ENCODE data around the gene LYRM4. TPM values are rescaled to one million over a fixed set of nuclear protein-coding genes. Genes with fewer than 3 reads are reported as not detected.

Gene LYRM4
- total RNA-seq, 1 experiment from 2014 or later = 39.1 TPM

DNA sequence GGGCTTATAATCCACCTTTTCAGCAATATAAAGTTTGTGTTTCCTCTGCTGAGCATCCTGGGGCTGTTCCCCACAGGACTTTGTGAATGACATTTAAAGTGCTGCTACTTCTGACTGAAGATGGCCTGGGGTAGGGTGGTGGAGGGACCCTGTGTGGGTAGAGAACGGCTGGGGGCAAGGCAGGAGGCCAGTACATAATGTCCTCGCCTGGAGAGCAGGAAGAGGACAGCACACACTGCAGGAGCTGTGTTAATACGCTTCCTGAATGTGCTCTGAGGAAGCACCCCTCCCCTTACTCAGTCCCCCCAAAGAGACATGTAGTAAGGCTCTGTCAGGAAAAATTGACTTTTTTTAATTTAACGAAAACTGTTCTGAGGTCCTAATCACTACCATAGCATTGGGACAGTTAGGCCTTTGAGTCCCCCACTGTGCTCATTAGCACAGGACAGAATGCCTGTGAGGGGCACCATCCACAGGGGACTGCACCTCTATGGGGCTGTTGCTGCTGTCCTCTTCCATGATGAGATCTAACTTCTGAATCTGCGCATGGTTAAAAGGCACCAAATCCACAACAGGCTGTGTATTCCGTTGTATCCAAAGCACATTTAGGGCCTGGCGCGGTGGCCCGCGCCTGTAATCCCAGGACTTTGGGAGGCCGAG, 68.5 kb downstream of the LYRM4 start:
- DNase-seq (ENCODE audit: low read depth) = no peak
- in situ Hi-C loops (cut with HindIII; ENCODE audit: low pct_unique_long_range_greater_than_20kb, low sequenced_read_pairs) = no loop called here

DNA sequence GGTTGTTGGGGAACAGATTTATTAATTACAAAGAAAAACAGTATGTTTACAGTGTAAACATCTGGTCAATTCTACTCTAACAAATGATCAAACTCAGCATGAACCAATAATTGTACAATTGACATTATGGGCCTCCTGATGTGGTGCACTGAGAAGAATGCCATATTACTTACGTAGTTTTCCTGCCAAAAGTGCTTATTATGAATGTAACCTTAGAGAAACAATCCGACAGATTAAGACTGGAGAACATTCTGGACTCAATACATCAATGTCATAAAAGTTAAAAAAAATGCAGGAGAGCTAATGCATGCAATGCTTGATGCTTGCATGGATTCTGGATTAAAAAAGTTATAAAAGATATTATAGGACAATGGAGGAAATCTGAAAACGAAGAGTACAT, 69.0 kb downstream of the LYRM4 start:
- DNase-seq (ENCODE audit: low read depth) = no peak
- in situ Hi-C loops (cut with HindIII; ENCODE audit: low pct_unique_long_range_greater_than_20kb, low sequenced_read_pairs) = no loop called here

DNA sequence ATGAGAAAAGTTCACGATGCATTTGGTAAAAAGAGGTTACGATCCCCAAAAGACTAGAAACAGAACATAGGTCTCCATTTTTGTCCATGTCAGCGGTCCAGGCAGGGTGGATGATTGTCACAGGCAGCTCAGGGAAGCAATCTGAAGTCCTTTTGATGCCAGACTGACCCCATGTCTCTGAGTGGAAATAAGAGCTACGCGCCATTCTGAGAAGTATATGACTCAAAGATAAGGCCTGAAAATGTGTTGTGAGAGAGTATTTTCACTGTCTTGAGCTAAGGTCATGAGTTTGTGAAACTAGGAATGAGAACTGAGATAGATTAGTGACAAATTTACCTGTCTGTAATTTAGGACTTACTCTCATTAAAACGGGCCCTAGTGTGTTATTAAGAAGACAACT, 69.5 kb downstream of the LYRM4 start:
- in situ Hi-C loops (cut with HindIII; ENCODE audit: low pct_unique_long_range_greater_than_20kb, low sequenced_read_pairs) = no loop called here
- DNase-seq (ENCODE audit: low read depth) = no peak

DNA sequence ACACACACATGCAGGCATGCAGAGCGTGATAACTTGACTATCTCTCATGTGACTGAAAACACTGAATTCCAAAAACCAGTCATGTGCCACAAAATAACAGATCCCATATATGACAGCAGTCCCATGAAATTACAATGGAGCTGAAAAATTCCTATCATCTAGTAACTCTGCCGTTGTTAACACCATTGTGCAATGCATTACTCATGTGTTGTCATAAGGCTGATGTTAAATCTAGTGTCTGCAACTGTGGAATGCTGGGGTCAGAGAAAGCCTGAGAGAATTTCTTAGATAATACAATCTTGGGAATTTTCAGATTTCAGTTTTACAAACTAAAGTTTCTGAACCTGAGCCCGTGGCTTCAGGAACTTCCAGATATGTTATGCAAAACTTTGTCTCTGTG, 70.2 kb downstream of the LYRM4 start:
- in situ Hi-C loops (cut with HindIII; ENCODE audit: low pct_unique_long_range_greater_than_20kb, low sequenced_read_pairs) = no loop called here
- peak; percentile 71 for DNase-seq (ENCODE audit: low read depth)

DNA sequence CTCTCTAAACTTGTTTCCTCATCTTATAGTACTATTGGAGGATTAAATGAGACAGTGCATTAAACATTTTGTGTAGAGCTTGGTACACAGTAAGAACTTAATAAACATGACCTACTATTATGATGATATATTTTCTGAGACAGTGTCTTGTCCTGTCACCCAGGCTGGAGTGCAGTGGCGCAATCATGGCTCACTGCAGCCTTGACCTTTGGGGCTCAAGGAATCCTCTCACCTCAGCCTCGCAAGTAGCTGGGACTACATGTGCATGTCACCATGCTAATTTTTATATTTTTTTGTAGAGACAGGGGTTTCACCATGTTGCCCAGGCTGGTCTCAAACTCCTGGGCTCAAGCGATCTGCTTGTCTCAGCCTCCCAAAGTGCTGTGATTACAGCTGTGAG, 72.1 kb downstream of the LYRM4 start:
- in situ Hi-C loops (cut with HindIII; ENCODE audit: low pct_unique_long_range_greater_than_20kb, low sequenced_read_pairs) = no loop called here
- DNase-seq (ENCODE audit: low read depth) = no peak

DNA sequence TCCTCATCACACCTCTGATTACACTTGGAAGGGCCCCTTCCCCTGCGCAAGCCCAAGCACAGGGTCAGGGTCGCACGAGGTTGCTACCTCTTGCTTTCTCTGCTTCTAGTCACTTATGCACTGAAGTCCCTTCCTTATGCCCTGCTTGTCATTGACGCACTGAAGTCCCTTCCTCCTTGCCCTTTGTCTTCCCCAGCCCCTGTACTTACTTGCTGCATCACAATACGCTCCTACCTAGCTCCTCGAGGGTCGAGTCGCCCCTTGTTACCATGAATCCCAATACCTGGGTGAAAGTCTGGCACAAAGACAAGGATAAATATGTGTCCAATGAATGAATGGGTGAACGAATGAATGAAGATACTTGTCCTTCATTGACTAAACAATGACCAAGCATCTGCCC, 75.9 kb downstream of the LYRM4 start:
- no peak for DNase-seq (ENCODE audit: low read depth)
- in situ Hi-C loops (cut with HindIII; ENCODE audit: low pct_unique_long_range_greater_than_20kb, low sequenced_read_pairs) = no loop called here

DNA sequence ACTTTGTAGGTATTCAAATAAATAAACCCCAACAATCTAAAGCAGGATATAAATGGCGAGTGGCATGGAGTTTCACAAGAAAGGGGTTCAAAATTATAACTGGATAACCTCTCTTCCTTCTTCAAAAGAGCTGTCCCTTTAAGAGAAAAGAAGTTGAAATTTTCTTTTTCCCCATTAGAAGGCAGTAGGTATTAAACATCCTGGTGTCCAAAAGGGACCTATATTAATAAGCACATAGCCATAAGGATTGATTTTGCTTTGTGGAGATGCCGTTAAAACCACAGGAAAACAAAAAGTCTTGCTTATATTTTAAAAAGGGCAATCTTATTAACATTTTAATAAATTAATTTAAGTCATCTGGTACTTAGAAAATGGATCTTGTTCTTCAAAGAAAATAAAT, 76.5 kb downstream of the LYRM4 start:
- in situ Hi-C loops (cut with HindIII; ENCODE audit: low pct_unique_long_range_greater_than_20kb, low sequenced_read_pairs) = no loop called here
- DNase-seq (ENCODE audit: low read depth) = no peak

DNA sequence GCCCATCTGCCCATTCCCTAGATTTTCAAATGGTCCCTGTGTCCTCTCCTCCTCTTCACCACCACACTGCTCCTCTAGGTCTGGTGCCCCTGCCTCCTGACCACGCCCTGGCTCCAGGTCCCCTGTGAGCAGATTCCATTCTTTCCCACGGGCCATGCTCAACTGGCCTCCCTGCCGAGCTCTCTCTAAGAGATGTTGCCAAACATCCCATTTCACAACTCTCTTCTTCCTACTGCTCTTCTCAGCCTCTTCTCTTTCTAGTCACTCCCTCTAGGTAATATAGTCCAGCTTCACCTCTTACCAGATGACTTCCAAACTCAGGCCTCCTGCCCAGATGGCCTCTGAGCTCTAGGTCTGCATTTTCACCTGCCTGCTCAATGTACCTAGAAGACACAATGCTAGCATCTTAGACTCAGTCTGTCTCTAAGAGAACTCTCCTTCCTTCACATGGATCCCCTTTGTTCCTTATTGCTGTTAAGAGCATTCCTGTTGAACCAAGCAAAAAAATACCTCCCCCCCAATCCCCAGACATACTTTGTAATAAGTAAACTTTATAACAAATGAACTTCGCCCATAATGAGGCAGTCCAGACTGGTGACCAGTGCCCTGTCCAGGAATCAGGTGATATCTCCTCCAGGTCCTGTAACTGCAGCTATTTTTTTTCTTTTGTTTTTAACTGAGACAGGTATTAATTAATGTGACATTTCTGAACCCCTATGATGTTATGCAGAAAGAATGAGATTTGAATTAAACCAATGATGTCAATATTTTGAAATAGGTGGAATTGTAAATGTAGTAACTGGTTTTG, 79.0 kb downstream of the LYRM4 start:
- DNase-seq (ENCODE audit: low read depth) = no peak
- in situ Hi-C loops (cut with HindIII; ENCODE audit: low pct_unique_long_range_greater_than_20kb, low sequenced_read_pairs) = no loop called here

DNA sequence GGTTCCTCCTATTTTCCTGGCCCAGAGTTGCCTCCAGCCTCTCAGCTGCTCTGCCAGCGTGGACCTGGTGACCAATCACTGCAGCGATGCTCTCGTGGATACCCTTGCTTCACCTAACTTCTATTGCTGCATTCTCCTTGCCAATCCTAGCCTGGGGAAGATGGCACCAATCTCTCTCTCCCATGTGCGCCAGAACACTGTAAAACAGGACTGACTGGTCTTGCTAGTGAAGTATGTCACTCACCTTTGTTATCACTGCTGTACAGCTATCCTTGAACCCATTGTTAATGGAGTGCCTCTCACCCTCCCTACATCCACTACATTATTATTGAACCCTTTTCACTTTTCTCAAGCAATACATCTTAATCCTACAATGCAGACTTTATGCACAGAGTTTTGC, 80.1 kb downstream of the LYRM4 start:
- DNase-seq (ENCODE audit: low read depth) = no peak
- in situ Hi-C loops (cut with HindIII; ENCODE audit: low pct_unique_long_range_greater_than_20kb, low sequenced_read_pairs) = no loop called here

DNA sequence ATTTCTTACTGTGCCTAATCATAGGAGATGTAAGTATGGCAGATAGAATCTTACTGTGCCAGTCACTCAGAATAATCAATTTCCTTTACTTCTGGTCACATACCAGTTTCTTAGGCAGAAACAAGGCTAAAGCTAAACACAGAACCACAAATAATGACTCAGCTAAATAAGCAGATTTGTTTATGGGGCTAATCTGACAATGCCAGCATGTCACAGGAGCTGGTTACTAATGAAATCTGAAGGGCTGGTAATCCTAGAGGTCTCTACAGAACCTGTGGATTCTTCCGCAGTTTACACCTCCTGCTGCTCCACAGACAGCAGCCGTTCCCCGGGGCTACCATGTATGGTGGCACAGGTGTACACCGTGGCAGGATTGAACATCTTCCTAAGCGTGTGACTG, 80.8 kb downstream of the LYRM4 start:
- DNase-seq (ENCODE audit: low read depth) = peak; percentile 23
- in situ Hi-C loops (cut with HindIII; ENCODE audit: low pct_unique_long_range_greater_than_20kb, low sequenced_read_pairs) = no loop called here

DNA sequence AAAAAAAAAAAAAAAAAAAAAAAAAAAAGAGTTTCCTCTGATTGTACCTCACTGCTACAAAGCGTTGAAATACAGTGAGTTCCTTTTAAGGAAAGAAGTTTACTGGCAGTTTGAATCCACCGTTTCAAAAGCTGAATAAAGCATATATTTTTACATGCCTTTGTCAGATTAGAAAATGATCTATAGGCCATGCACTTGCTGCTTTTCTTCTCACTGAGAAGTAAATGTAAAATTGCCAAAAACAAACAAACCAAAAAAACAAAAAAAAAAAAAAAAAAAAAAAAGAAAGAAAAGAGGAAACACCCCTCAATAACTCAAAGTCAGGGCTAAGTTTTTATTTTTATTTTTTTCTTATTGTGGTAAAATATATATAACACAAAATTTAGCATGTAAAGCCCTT, 81.9 kb downstream of the LYRM4 start:
- in situ Hi-C loops (cut with HindIII; ENCODE audit: low pct_unique_long_range_greater_than_20kb, low sequenced_read_pairs) = no loop called here

DNA sequence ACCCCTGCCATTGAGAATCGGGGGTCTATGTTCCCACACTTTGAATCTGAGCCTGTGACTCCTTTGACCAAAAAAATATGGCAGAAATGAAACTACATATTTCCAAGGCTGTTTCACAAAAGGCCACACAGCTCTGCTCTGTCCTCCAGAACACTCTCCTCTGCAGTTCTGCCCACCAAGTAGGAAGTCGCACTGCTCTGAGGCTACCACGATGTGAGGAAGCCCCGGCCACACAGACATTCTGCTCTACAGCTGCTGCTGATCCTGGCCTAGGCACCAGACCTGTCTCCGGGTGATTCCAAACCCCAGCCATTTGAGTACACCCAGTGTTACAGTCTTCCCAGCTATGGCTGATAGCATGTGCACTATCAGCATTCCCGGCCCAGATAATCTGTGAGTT, 85.1 kb downstream of the LYRM4 start:
- in situ Hi-C loops (cut with HindIII; ENCODE audit: low pct_unique_long_range_greater_than_20kb, low sequenced_read_pairs) = no loop called here
- no peak for DNase-seq (ENCODE audit: low read depth)

More for the DNA sequence above, 81.9 kb downstream of the LYRM4 start:
- no peak for DNase-seq (ENCODE audit: low read depth)

DNA sequence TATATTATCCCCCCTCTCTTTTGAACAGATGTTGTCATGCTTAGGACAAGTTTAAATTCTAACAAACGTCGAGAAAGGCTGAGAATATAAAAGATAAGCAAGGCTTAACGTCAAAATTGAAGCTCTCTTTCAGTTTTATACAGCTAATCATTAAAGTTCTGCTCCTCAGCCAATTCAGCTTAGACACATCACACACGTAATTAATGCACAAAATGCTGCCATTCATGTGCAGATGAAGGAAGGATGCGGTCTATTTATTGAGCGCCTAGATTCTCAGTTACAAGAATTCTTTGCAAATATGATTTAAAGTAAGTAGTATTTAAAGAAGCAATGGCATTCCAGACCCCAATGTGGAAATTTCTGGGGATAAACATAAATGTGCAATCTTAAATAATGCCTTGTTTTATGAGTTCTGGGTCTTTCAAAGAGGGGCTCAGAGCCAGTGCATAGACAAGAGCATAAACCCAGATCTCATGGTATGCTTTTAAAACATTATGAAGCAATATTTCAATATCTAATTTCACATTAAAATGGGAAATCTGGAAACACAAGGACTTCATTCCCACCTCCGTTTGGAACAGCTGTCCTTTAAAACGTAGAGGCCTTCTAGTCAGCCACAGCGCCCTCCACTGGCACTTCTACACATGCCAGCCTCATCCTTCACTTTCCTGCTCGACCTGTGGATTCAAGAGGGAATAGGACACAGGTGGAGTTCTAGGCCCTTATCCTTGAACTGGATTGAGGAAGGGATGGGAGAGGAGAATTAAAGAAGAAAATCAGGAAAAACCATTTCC, 85.8 kb downstream of the LYRM4 start:
- DNase-seq (ENCODE audit: low read depth) = no peak
- in situ Hi-C loops (cut with HindIII; ENCODE audit: low pct_unique_long_range_greater_than_20kb, low sequenced_read_pairs) = no loop called here

DNA sequence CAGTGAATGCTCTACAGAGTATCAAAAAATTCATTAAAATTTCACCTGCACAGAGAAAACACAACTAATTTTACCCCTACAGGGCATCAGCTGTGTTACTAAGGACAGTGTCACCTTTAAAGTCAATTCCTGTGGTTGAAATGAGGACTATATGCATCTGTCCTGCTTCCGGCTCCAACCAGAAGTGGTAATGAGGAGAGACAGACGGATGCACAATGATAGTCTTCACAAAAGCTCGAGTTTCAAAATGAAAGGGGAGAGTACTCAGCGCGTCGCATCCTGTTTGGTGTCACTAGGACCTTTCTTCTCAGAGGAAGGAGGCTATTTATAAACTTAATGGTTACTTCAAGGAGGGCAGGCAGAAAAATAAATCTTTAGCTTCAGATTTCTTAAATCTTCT, 86.5 kb downstream of the LYRM4 start:
- in situ Hi-C loops (cut with HindIII; ENCODE audit: low pct_unique_long_range_greater_than_20kb, low sequenced_read_pairs) = no loop called here
- no peak for DNase-seq (ENCODE audit: low read depth)

DNA sequence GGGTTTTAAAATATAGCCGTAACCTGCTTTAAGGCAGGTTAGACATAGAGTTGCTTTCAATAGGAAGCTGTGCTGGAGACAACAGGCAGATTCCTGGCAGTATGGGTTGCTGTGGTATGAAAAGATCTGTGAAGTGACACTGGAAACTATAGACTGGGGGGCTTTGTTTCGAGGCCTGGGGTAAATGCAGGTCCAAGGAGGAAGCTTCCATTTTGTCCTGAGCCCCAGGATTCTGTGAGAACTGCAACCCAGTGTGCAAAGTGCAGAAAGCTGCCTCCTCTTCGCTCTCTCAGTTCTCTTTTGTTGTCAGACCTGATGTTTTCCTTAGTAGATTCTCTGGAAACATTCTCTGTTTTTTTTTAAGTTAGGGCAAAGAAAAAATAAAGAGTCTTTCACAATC, 86.9 kb downstream of the LYRM4 start:
- in situ Hi-C loops (cut with HindIII; ENCODE audit: low pct_unique_long_range_greater_than_20kb, low sequenced_read_pairs) = no loop called here

DNA sequence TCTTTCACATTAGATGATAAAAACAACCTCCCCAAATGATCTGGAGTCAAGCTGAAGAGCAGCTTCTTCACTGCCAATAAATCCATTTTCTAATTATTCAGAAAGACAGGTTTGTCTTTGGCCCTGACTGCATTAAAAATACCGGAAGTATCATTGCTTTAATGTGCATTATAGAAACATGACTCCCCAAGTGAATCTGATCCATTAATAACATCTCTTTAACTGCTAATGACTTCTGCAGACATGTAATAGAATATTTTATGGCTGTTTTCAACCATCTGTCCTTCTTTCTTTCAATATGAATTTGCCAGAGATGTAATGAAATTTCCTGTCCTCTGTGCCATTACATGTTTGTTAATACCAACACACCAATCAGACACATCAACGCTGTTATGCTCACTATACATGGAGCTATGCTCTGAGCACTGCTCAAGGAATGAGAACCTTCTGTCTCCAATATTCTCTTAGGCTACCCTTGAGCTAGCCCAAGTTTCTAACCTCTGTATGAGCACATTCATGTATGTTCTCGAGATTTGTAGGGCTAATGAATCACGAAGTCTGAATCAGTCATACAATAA, 87.8 kb downstream of the LYRM4 start:
- no peak for DNase-seq (ENCODE audit: low read depth)
- in situ Hi-C loops (cut with HindIII; ENCODE audit: low pct_unique_long_range_greater_than_20kb, low sequenced_read_pairs) = no loop called here

More for the DNA sequence above, 86.9 kb downstream of the LYRM4 start:
- DNase-seq (ENCODE audit: low read depth) = no peak

DNA sequence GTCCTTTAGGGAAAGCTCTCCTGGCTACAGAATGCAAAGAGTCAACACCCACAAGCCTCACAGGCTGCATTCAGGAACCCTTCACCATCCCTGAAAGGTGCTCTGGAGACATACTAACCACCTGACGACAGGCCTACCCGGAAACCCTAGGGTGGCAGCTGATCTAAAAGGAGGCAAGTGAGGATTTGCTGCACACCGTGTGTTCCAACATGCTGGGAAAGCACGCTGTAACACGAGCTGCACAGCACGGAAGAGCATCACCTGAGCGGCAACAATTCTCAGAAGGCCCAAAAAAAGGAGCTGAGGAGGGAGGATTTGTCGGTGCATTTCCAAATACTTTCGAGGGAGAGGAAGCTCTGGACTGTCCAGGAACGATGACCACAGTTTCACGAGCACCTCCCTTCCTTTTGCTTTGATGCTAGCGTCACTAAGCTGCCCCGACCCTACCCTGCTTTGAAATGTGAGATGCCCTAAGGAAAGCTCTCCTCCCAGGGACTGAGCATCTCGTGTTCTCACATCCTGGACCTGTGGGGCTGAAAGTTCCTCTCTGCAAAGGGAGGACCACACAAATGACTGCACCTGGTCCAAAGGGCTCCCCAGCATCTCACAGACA, 88.6 kb downstream of the LYRM4 start:
- in situ Hi-C loops (cut with HindIII; ENCODE audit: low pct_unique_long_range_greater_than_20kb, low sequenced_read_pairs) = no loop called here
- DNase-seq (ENCODE audit: low read depth) = no peak

DNA sequence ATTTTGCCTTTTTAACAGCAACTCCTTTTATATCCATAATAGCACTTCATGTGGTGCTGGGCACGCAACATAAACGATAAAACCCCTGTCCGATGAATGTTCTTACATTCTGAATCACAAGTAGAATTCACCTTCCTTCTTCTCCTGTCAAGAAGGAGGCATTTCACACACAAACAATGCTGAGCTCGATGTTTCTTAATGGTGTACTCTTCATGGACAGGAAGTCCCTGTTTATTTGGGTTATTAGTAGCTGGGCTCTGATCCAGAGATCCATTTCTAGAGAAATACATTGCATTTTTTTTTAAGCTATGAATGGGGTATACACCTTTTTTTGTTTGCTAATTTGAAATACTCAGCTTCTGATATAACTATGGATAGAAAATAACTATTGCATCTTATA, 93.2 kb downstream of the LYRM4 start:
- in situ Hi-C loops (cut with HindIII; ENCODE audit: low pct_unique_long_range_greater_than_20kb, low sequenced_read_pairs) = no loop called here
- DNase-seq (ENCODE audit: low read depth) = no peak
